WTC11 (cell line): ENCODE data around the gene ASTN1. TPM values are rescaled to one million over a fixed set of nuclear protein-coding genes. Genes with fewer than 3 reads are reported as not detected.

Experiments
- ATAC-seq: fragments of 200-7000 bp; cut with Tn5 transposase; 2 replicates; pipeline ENCODE4 v1.10.0; 2021; ENCODE audit warnings: mild to moderate bottlenecking, moderate library complexity
- CTCF ChIA-PET: fragments of 300-600 bp; sonication (Branson Sonifier 250); formaldehyde crosslinking; loops from one replicate; lab custom pipeline; 2021; ENCODE audit warnings: antibody characterized with exemption; lab: Charles Lee
- POLR2A ChIA-PET: fragments of 350-600 bp; sonication (Branson Sonifier 250); formaldehyde crosslinking; loops from one replicate; lab custom pipeline; 2021; ENCODE audit warnings: antibody characterized with exemption; lab: Charles Lee
- DNase-seq: peaks from one replicate; pipeline ENCODE4 v3.0.0; 2021; ENCODE audit warnings: low spot score
- H3K27ac Mint-ChIP-seq: 2 replicates; pipeline ENCODE4 v1.8.0; 2021; ENCODE audit warnings: mixed read lengths
- H3K27me3 Mint-ChIP-seq: 2 replicates; pipeline ENCODE4 v1.8.0; 2021; ENCODE audit warnings: low read depth, mild to moderate bottlenecking, moderate library complexity, mixed read lengths
- H3K36me3 Mint-ChIP-seq: 2 replicates; pipeline ENCODE4 v1.8.0; 2021; ENCODE audit warnings: mixed read lengths
- H3K4me1 Mint-ChIP-seq: 2 replicates; pipeline ENCODE4 v1.8.0; 2022; ENCODE audit warnings: mixed read lengths
- H3K4me3 Mint-ChIP-seq: 2 replicates; pipeline ENCODE4 v1.8.0; 2021; ENCODE audit warnings: mild to moderate bottlenecking, moderate library complexity, mixed read lengths
- H3K9me3 Mint-ChIP-seq: 2 replicates; pipeline ENCODE4 v1.8.0; 2021; ENCODE audit warnings: mixed read lengths
- ERG ChIP-seq: fragments of 250-450 bp; sonication (Bioruptor Pico); IDR thresholded peaks from 2 replicates; pipeline ENCODE4 v1.8.0; 2021; ENCODE audit warnings: mild to moderate bottlenecking
- IRF1 ChIP-seq: sonication (generic); formaldehyde crosslinking; IDR thresholded peaks from 2 replicates; pipeline ENCODE4 v1.8.0; 2023; ENCODE audit warnings: missing genetic modification reagents
- IRF2 ChIP-seq: sonication (generic); formaldehyde crosslinking; IDR thresholded peaks from 2 replicates; pipeline ENCODE4 v1.8.0; 2022; ENCODE audit warnings: low read depth, missing genetic modification reagents, borderline replicate concordance
- MLX ChIP-seq: sonication (generic); formaldehyde crosslinking; IDR thresholded peaks from 2 replicates; pipeline ENCODE4 v1.8.1; 2023; ENCODE audit warnings: mild to moderate bottlenecking, missing genetic modification reagents, moderate library complexity
- NFYB ChIP-seq: sonication (generic); formaldehyde crosslinking; conservative IDR thresholded peaks from 2 replicates; pipeline ENCODE4 v1.8.0; 2022; ENCODE audit warnings: low read depth, missing genetic modification reagents
- PRDM15 ChIP-seq: sonication (generic); formaldehyde crosslinking; IDR thresholded peaks from 2 replicates; pipeline ENCODE4 v1.8.0; 2022; ENCODE audit warnings: missing genetic modification reagents
- USF2 ChIP-seq: sonication (generic); formaldehyde crosslinking; IDR thresholded peaks from 2 replicates; pipeline ENCODE4 v1.8.1; 2023; ENCODE audit warnings: mild to moderate bottlenecking, missing genetic modification reagents, moderate library complexity
- ZNF219 ChIP-seq: sonication (generic); formaldehyde crosslinking; IDR thresholded peaks from 2 replicates; pipeline ENCODE4 v1.8.0; 2023; ENCODE audit warnings: missing genetic modification reagents, mild to moderate bottlenecking, borderline replicate concordance
- ZNF512 ChIP-seq: sonication (generic); formaldehyde crosslinking; IDR thresholded peaks from 2 replicates; pipeline ENCODE4 v1.8.1; 2022; ENCODE audit warnings: missing genetic modification reagents, borderline replicate concordance
- total RNA-seq: library from RNA; stranded (reverse); gene quantifications from 3 replicates; pipeline ENCODE4 v1.2.3, GENCODE V29; 2021
- TF ChIP-seq, protein P1 (sequence below): sonication (generic); formaldehyde crosslinking; IDR thresholded peaks from 2 replicates; pipeline ENCODE4 v1.8.0; 2022; ENCODE audit warnings: mild to moderate bottlenecking, missing genetic modification reagents
- TF ChIP-seq, protein P2 (sequence below): sonication (generic); formaldehyde crosslinking; IDR thresholded peaks from 2 replicates; pipeline ENCODE4 v1.8.1; 2023; ENCODE audit warnings: mild to moderate bottlenecking, missing genetic modification reagents, borderline replicate concordance
- TF ChIP-seq, protein P3 (sequence below): fragments of 250-450 bp; sonication (Bioruptor Pico); IDR thresholded peaks from 2 replicates; pipeline ENCODE4 v1.9.0; 2021; ENCODE audit warnings: moderate library complexity, mild to moderate bottlenecking, inconsistent platforms, borderline replicate concordance

The ASTN1 gene
- total RNA-seq, 1 experiment from 2014 or later = 3.4 TPM

- H3K9me3 Mint-ChIP-seq = no peaks in the 10 kb centered on the region
- no peaks in the 10 kb centered on the region for H3K36me3 Mint-ChIP-seq
- DNase-seq (no peak), ATAC-seq (no peak)
- no peak overlapping the region for H3K27ac Mint-ChIP-seq
- no peak overlapping the region for H3K4me3 Mint-ChIP-seq
- POLR2A ChIA-PET = no interaction called here
- peaks cover 19% of the 10 kb centered on the region for H3K4me1 Mint-ChIP-seq
- no peak for TF ChIP-seq ERG (CRISPR knock-in tag)
- TF ChIP-seq PRDM15 (CRISPR knock-in tag) = no peak
- TF ChIP-seq USF2 (CRISPR knock-in tag) = no peak
- TF ChIP-seq ZNF219 (CRISPR knock-in tag) = no peak
- TF ChIP-seq, protein P1, sequence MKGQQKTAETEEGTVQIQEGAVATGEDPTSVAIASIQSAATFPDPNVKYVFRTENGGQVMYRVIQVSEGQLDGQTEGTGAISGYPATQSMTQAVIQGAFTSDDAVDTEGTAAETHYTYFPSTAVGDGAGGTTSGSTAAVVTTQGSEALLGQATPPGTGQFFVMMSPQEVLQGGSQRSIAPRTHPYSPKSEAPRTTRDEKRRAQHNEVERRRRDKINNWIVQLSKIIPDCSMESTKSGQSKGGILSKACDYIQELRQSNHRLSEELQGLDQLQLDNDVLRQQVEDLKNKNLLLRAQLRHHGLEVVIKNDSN (CRISPR knock-in tag) = no peak
- TF ChIP-seq IRF2 (CRISPR knock-in tag) = no peak
- no peak for TF ChIP-seq IRF1 (CRISPR knock-in tag)
- H3K27me3 Mint-ChIP-seq = no peaks in the 10 kb centered on the region
- CTCF ChIA-PET = interaction anchor here (1.0 to 1.5 kb wide), 3 partner anchors 36 to 247 kb away, joined by 3 to 8 read pairs (median 3); no protein-coding TSS in a partner anchor
Observed at GRCh38 chr1:177145106-177146070, 19.1 kb downstream of the ASTN1 start.

GRCh38 chr1:177142791-177143271 lies 21.7 kb downstream of the ASTN1 start:
- no peak overlapping the region for H3K4me3 Mint-ChIP-seq

More at GRCh38 chr1:177142791-177143271, 21.7 kb downstream of the ASTN1 start:
- H3K27me3 Mint-ChIP-seq = no peaks in the 10 kb centered on the region
- H3K9me3 Mint-ChIP-seq = no peaks in the 10 kb centered on the region
- ChIA-PET POLR2A (no interaction called here), CTCF (no interaction called here)
- DNase-seq (no peak), ATAC-seq (no peak)
- no peak overlapping the region for H3K27ac Mint-ChIP-seq
- peaks cover 22% of the 10 kb centered on the region for H3K4me1 Mint-ChIP-seq
- H3K36me3 Mint-ChIP-seq = no peaks in the 10 kb centered on the region
- no peak for TF ChIP-seq ZNF512 (CRISPR knock-in tag)
- TF ChIP-seq, protein P2, sequence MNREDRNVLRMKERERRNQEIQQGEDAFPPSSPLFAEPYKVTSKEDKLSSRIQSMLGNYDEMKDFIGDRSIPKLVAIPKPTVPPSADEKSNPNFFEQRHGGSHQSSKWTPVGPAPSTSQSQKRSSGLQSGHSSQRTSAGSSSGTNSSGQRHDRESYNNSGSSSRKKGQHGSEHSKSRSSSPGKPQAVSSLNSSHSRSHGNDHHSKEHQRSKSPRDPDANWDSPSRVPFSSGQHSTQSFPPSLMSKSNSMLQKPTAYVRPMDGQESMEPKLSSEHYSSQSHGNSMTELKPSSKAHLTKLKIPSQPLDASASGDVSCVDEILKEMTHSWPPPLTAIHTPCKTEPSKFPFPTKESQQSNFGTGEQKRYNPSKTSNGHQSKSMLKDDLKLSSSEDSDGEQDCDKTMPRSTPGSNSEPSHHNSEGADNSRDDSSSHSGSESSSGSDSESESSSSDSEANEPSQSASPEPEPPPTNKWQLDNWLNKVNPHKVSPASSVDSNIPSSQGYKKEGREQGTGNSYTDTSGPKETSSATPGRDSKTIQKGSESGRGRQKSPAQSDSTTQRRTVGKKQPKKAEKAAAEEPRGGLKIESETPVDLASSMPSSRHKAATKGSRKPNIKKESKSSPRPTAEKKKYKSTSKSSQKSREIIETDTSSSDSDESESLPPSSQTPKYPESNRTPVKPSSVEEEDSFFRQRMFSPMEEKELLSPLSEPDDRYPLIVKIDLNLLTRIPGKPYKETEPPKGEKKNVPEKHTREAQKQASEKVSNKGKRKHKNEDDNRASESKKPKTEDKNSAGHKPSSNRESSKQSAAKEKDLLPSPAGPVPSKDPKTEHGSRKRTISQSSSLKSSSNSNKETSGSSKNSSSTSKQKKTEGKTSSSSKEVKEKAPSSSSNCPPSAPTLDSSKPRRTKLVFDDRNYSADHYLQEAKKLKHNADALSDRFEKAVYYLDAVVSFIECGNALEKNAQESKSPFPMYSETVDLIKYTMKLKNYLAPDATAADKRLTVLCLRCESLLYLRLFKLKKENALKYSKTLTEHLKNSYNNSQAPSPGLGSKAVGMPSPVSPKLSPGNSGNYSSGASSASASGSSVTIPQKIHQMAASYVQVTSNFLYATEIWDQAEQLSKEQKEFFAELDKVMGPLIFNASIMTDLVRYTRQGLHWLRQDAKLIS = no peak
- no peak for TF ChIP-seq MLX (CRISPR knock-in tag)
- TF ChIP-seq, protein P3, sequence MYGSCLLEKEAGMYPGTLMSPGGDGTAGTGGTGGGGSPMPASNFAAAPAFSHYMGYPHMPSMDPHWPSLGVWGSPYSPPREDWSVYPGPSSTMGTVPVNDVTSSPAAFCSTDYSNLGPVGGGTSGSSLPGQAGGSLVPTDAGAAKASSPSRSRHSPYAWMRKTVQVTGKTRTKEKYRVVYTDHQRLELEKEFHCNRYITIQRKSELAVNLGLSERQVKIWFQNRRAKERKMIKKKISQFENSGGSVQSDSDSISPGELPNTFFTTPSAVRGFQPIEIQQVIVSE (CRISPR knock-in tag) = no peak
- no peak for TF ChIP-seq NFYB
